ENCODE results near the gene KIF17.

DNA sequence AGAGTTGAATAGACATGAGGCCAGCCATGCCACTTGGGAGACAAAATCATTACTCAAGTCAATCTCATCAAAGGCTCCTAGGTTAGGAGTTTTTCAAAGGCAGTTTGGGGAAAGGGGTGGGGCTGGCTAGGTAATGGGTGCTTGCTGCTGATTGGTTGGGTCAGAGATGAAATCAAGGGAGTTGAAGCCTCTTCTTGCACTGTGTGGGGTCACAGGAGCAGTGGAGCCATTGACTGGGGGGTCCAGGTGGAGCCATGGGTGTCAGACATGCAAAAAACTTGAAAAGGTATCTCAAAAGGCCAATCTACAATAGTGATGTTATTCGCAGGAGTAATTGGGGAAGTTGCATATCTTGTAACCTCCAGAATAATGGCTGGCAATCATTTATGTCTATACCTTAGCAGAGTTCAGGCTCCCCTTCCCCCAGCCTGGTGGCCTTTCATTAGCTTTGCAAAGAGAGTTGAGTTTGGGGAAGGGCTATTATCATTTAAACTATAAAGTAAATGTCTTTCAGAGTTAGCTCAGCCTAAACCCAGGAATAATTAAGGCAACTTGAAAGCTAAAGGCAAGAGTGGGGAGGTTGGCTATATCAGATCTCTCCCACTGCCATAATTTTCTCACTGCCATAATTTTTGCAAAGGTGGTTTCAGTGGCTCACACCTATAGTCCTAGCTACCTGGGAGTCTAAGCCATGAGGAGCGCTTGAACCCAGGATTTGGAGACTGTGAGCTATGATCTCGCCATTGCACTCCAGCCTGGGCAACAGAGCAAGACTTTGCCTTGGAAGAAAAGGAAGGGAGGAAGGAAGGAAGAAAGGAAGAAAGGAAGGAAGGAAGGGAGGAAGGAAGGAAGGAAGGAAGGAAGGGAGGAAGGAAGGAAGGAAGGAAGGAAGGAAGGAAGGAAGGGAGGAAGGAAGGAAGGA, 92.4 kb downstream of the KIF17 start:
- TF ChIP-seq, protein P1, sequence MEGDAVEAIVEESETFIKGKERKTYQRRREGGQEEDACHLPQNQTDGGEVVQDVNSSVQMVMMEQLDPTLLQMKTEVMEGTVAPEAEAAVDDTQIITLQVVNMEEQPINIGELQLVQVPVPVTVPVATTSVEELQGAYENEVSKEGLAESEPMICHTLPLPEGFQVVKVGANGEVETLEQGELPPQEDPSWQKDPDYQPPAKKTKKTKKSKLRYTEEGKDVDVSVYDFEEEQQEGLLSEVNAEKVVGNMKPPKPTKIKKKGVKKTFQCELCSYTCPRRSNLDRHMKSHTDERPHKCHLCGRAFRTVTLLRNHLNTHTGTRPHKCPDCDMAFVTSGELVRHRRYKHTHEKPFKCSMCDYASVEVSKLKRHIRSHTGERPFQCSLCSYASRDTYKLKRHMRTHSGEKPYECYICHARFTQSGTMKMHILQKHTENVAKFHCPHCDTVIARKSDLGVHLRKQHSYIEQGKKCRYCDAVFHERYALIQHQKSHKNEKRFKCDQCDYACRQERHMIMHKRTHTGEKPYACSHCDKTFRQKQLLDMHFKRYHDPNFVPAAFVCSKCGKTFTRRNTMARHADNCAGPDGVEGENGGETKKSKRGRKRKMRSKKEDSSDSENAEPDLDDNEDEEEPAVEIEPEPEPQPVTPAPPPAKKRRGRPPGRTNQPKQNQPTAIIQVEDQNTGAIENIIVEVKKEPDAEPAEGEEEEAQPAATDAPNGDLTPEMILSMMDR (IDR thresholded peaks at IDR 0.05), result no peak
- no peak for TF ChIP-seq EZH2phosphoT487 (IDR thresholded peaks at IDR 0.05)

All from neural progenitor cell (in vitro differentiated cells).